SK-MEL-5 (cell line): Measurements from ENCODE around the gene LSM10. TPM values are rescaled to one million over a fixed set of nuclear protein-coding genes. Genes with fewer than 3 reads are reported as not detected.
A peak's percentile ranks its signal among the peaks of the same experiment; 100 is the strongest.

ENCODE experiments used
- DNase-seq: peaks from one replicate; pipeline ENCODE4 v3.0.0-alpha.2; 2016; ENCODE audit warnings: low read depth, low spot score
- in situ Hi-C: cut with HindIII; loops from 2 replicates; pipeline ENCODE4 v1.10.0; 2016; ENCODE audit warnings: low sequenced_read_pairs, high pct_unique_total_duplicates, low pct_unique_long_range_greater_than_20kb
- polyA plus RNA-seq, 2 experiments: library from polyadenylated mRNA; depleted of rRNA; stranded (reverse); fragments of >200 nt; gene quantifications; 2 replicates each; pipeline ENCODE4 v1.2.3, GENCODE V29; 2015
- total RNA-seq: library from RNA; depleted of rRNA; stranded (reverse); fragments of >200 nt; shearing (Covaris generic); gene quantifications from 2 replicates; pipeline ENCODE4 v1.2.3, GENCODE V29; 2014; rRNA removed

LSM10 gene
- total RNA-seq, result 5.3 and 6.3 TPM in 2 replicates
- polyA plus RNA-seq (2015; cell fraction: cytosol; rRNA removed), result 73.2 and 77.8 TPM in 2 replicates
- polyA plus RNA-seq (2015; cell fraction: nucleus; rRNA removed), result 11.9 and 16.9 TPM in 2 replicates

DNA sequence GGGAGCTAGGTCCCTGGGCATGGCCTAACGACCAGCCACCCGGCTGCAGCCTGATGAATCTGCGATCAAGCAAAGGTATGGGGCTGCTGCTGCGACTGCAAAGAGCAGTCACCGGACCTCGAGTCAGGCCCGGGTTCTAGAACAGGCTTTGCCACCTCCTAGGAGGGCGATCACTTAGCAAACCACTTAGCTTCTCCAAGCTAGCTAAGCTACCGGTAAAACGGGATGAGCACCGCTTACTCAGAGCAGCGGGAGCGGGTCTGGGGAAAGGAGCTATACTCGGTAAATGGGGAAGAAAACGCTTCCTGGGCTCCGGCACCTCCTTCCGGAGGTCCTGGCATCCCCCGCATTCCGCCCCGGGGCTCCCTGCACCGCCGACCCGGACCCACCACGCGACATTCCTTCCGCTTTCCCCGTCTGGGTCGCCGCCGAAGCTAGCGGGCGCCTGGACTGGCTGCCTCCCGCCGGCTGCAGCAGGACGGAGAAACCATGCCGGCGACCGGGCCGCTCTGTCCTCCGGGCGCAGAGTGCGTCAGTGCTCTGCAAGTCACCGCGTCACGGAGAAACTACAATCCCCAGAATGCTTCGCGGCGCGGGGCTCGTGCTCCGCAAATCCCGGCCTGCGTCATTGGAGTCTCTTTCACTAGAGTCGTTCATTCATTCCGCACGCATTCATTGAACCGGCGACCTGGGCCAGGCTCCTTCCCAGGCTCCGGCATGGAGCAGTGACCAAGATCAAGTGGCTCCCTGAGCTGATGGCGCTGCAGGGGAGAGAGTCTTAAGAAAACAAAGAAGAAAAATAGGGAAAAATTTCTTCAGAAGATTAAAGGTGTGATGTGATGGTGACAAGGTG, at the start of gene LSM10:
TSS of gene LSM10 (minus strand) at position 531 of the 853 bp plus-strand sequence. CDS start 3,779 bp downstream, outside the sequence.
- in situ Hi-C loops, result no loop called here
- DNase-seq, result peak; percentile 94

- no peak for DNase-seq
- in situ Hi-C loops, result no loop called here
Observed at GRCh38 chr1:36447450-36447849, 49.7 kb upstream of the LSM10 start.

DNA sequence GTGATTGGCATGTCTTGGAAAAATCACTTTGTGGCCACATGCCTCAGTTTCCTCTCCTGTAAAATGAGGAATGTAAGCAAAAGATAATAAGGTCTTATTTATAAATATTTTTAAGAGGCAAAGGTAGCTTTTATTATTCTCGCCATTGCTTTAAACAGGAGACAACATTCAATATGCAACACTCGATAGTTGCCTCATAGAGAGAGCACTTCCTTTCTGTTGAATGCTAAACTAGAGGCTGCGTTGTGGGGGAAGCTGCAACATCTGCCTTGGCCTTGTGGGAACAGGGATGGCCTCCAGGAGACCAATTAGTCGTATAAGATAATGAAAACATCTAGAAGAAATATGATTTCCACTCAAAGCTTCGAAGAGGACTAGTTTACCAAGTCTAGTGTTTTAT, 49.0 kb upstream of the LSM10 start:
- in situ Hi-C loops, result no loop called here
- DNase-seq, result no peak

DNA sequence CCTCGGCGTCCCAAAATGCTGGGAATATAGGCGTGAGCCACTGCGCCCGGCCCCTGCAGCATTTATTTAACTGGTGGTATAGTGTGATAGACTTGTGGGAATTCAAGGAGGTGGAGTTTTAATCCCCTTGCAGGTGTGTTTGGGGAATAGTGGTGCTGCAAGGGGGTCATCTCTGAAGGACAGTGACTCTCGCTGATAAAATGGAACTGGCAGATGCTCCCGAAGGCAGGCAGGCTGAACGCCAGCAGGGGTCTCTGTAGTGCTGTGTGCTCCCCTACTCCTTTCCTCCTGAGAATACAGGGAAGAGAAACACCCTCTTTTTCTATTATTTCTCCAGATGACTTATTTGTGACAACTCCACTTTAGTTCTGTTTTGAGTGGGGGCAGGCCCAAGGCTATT, 48.6 kb upstream of the LSM10 start:
- peak; percentile 60 for DNase-seq
- in situ Hi-C loops, result no loop called here

- no peak for DNase-seq
- in situ Hi-C loops, result no loop called here
Observed at GRCh38 chr1:36443297-36443696, 45.6 kb upstream of the LSM10 start.

DNA sequence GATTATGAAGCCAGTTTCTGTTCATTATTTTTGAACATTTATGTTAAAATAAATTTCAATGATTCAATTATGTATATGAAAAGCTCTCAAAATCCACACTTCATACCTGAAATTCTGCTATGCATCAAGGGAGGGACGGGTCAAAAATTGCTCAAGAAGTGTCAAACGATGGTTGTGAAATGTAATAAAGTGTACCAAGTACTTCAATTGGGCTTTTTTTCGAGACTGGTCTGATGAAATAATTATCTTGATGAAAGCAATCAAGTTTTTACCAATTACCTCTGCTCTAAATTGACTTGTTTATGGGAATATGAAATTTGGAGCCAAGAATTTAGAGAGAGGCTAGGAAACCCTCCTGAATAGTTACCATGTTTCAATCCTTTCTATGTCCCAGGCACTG, 44.6 kb upstream of the LSM10 start:
- in situ Hi-C loops, result no loop called here
- DNase-seq, result no peak

GRCh38 chr1:36440646-36441045, 42.9 kb upstream of the LSM10 start:
- no peak for DNase-seq
- in situ Hi-C loops, result no loop called here

GRCh38 chr1:36440044-36440443, 42.3 kb upstream of the LSM10 start:
- DNase-seq, result no peak
- in situ Hi-C loops, result no loop called here

- in situ Hi-C loops, result no loop called here
- DNase-seq, result no peak
Observed at GRCh38 chr1:36438715-36439114, 41.0 kb upstream of the LSM10 start.

GRCh38 chr1:36436821-36437220, 39.1 kb upstream of the LSM10 start:
- in situ Hi-C loops, result no loop called here
- DNase-seq, result no peak

GRCh38 chr1:36433102-36433501, 35.4 kb upstream of the LSM10 start:
- in situ Hi-C loops, result no loop called here
- no peak for DNase-seq

GRCh38 chr1:36432616-36433015, 34.9 kb upstream of the LSM10 start:
- DNase-seq, result no peak
- in situ Hi-C loops, result no loop called here

DNA sequence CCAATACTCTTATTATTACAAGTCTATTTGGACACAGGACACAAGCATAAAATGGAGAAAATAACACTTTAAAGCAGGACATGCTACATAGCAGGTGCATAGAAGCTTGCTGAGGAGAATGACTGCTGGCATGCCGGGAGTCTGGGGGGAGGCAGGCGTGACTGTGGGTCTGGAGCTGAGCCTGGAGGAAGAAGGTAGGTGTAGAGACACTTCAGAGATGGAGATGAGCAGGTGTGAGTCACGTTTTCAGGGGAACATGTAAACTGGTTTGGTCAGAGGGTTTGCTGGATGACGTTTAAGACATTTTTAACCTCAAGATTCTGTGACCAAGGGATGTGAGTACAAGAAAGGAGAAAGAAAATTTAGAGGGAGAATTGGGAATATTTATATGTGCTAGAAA, 28.1 kb upstream of the LSM10 start:
- in situ Hi-C loops, result no loop called here
- no peak for DNase-seq

DNA sequence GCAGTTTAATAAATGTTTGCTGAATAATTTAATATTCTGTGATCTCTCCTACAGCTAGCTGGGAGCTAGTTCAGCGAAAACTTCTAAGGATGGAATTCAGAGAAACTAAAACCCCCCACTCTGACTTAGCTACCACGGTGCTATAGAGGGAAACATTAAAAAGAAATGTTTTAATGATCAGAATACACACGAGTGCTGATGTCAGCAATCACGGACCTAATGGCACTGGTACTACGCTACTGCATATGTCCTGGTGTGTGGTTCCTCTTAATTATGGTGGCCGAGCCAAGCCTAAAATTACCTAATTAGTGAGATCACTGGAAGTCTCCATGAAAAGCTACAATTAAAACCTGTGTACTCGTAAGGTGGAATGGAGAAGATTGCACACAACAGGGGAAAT, 23.9 kb upstream of the LSM10 start:
- in situ Hi-C loops, result no loop called here

DNA sequence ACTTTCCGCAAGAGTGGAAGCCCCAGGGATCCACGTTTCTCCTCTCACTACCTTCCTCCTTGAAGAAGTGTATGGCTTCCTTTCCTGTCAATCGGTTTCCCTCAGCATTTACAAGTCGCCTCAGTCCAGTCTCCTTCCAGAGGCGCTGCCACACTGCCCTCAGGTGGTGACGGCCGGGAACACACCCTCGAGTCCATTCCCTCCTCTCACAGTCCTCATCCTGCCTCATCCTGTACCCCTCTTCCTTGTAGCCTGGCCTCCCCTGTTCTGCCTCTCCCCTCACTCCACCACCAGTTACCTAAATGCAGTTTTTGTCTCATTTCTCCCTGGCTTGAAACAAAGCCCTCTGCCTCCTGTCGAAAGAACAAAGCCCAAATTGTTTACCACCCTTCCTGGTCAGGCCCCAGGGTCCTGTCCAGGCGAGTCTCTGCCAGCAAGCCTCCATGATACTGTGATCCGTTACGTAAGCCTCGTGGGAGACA, 23.2 kb upstream of the LSM10 start:
- peak; percentile 84 for DNase-seq
- in situ Hi-C loops, result no loop called here

More for the DNA sequence above, 23.9 kb upstream of the LSM10 start:
- DNase-seq, result no peak

GRCh38 chr1:36420409-36420808, 22.7 kb upstream of the LSM10 start:
- in situ Hi-C loops, result no loop called here
- no peak for DNase-seq

DNA sequence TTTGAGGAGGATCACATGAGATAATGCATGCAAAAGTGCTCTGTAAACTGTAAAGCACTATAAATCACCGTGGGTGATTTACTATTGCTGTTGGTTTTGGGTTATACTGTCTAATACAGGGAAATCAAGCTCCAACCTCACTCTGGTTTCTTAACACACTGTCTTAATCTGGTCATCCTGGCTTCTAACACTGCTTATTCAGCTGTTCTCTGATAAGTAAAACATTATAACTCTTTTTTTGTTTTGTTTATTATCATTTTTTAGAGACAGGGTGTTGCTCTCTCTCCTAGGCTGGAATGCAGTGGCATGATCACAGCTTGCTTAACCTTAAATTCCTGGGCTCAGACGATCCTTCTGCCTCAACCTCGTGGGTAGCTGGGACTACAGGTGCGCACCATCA, 21.9 kb upstream of the LSM10 start:
- in situ Hi-C loops, result no loop called here
- no peak for DNase-seq

DNA sequence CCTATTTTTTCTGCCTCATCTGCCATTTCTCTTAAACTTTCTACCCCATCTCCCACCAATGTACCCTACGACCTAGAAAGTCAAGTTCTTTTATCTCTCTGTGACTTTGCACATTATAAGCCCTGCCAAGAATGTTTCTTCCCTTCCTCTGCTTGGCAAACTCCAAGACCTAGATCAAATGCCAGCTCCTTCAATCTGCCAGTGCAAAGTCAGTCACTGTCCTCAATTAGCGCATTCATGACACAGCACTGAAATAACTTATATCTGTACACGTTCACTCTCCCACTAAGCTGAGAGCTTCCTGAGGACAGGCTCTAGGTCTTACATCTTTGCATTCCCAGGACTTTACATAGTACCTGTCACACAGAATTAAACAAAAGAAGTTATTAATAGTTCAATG, 21.4 kb upstream of the LSM10 start:
- DNase-seq, result no peak
- in situ Hi-C loops, result no loop called here

DNA sequence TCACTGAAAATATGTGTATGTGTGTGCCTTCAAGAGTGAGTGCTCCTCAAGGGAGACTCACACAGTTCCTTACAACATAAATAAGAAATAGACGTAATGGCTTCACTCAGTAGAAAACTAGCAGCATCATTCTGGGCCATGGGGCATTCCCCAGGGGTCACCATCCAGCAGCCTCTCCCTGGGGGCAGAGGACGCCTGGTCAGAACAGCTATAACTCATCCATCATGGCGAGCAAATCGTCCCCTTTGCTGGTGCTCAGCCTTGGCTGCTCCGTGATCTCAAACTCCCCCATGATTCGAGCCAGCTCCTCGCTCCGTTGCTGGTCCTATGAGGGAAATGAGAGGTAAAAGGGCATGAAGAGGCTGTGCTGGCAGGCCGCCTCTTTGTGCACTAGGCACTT, 20.2 kb upstream of the LSM10 start:
- in situ Hi-C loops, result no loop called here
- no peak for DNase-seq
